HL-60 (cell line): ENCODE measurements around the gene MEIS1.

ENCODE experiments used
- DNase-seq, 2 experiments: peaks; one replicate each; pipeline ENCODE4 v3.0.0-alpha.2; 2010 to 2020; ENCODE audit warnings: low read depth in 1 of 2, low spot score in 1 of 2
- H3K27ac ChIP-seq: fragments of 250-450 bp; sonication (Bioruptor Pico); replicated peaks from 2 replicates; pipeline ENCODE4 v1.5.1; 2020; ENCODE audit warnings: mild to moderate bottlenecking, moderate library complexity
- H3K27me3 ChIP-seq: fragments of 250-450 bp; sonication (Bioruptor Pico); 2 replicates; pipeline ENCODE4 v1.5.1; 2021; ENCODE audit warnings: mild to moderate bottlenecking, moderate library complexity; ENCODE audit not compliant: insufficient read depth, poor library complexity, severe bottlenecking
- H3K4me3 ChIP-seq: replicated peaks from 2 replicates; pipeline ENCODE4 v1.5.1; 2011; ENCODE audit warnings: mild to moderate bottlenecking, control low read depth, low read length; ENCODE audit not compliant: insufficient read depth
- GABPA ChIP-seq: IDR thresholded peaks from 2 replicates; pipeline ENCODE4 v1.6.1; 2012; ENCODE audit warnings: low read depth
- POLR2AphosphoS5 ChIP-seq: IDR thresholded peaks from 2 replicates; pipeline ENCODE4 v1.6.1; 2012; ENCODE audit warnings: low read depth
- REST ChIP-seq: IDR thresholded peaks from 2 replicates; pipeline ENCODE4 v1.6.1; 2012; ENCODE audit warnings: low read depth; ENCODE audit not compliant: insufficient replicate concordance
- SPI1 ChIP-seq: IDR thresholded peaks from 2 replicates; pipeline ENCODE4 v1.6.1; 2012; ENCODE audit warnings: low read depth, mild to moderate bottlenecking, borderline replicate concordance
- TF ChIP-seq, protein P1 (sequence below): IDR thresholded peaks from one replicate; pipeline ENCODE4 v1.5.1; 2011; ENCODE audit warnings: low read length, control low read depth, inconsistent platforms; ENCODE audit not compliant: insufficient read depth

Gene MEIS1

GRCh38 chr2:66418381-66418780 is 16.5 kb upstream of the MEIS1 start:
- H3K4me3 ChIP-seq: no peak overlapping the region
- no peak overlapping the region for H3K27ac ChIP-seq
- TF ChIP-seq POLR2AphosphoS5 (no peak), REST (no peak), SPI1 (no peak), GABPA (no peak)
- TF ChIP-seq, protein P1, sequence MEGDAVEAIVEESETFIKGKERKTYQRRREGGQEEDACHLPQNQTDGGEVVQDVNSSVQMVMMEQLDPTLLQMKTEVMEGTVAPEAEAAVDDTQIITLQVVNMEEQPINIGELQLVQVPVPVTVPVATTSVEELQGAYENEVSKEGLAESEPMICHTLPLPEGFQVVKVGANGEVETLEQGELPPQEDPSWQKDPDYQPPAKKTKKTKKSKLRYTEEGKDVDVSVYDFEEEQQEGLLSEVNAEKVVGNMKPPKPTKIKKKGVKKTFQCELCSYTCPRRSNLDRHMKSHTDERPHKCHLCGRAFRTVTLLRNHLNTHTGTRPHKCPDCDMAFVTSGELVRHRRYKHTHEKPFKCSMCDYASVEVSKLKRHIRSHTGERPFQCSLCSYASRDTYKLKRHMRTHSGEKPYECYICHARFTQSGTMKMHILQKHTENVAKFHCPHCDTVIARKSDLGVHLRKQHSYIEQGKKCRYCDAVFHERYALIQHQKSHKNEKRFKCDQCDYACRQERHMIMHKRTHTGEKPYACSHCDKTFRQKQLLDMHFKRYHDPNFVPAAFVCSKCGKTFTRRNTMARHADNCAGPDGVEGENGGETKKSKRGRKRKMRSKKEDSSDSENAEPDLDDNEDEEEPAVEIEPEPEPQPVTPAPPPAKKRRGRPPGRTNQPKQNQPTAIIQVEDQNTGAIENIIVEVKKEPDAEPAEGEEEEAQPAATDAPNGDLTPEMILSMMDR: no peak

DNA sequence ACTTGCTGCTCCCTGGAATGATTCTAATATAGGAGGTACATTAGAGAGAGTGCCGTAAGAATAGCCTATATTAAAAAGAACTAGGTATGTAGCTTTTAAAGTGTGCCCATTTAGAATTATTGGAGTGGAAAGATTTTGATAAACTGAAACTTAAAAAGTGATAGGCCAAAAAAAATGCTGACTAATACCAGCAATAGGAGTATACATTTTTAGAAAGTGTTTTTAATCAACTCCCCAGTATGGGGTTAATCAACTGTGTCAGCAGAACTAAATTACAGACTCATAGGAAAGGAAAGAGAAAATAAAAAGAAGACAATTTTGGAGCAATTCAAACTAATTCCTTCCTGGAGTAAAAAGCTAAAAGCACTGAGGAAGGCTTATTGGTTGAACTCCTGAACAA is 13.3 kb upstream of the MEIS1 start:
- no peak overlapping the region for H3K27ac ChIP-seq
- H3K27me3 ChIP-seq: peaks cover 25% of the 10 kb centered on the region
- DNase-seq: no peak
- no peak overlapping the region for H3K4me3 ChIP-seq
- no peak for TF ChIP-seq GABPA
- TF ChIP-seq, protein P1: no peak
- TF ChIP-seq SPI1: no peak
- no peak for TF ChIP-seq POLR2AphosphoS5
- no peak for TF ChIP-seq REST

More at GRCh38 chr2:66418381-66418780, 16.5 kb upstream of the MEIS1 start:
- no peak for DNase-seq
- H3K27me3 ChIP-seq: peaks cover 6% of the 10 kb centered on the region

GRCh38 chr2:66423391-66424124 is 11.4 kb upstream of the MEIS1 start:
- Histone ChIP-seq H3K27ac (no peak overlapping the region), H3K27me3 (peaks cover 39% of the 10 kb centered on the region), H3K4me3 (no peak overlapping the region)
- no peak for TF ChIP-seq REST
- TF ChIP-seq, protein P1: no peak
- TF ChIP-seq SPI1: no peak
- no peak for TF ChIP-seq POLR2AphosphoS5
- TF ChIP-seq GABPA: no peak
- no peak for DNase-seq
